ENCODE data around the gene PAMR1.
"Not testable (repeated sequence)": the region's sequence is repeated elsewhere in the genome, so short reads cannot be mapped to it uniquely, and the experiment has no call there.

The PAMR1 gene

DNA sequence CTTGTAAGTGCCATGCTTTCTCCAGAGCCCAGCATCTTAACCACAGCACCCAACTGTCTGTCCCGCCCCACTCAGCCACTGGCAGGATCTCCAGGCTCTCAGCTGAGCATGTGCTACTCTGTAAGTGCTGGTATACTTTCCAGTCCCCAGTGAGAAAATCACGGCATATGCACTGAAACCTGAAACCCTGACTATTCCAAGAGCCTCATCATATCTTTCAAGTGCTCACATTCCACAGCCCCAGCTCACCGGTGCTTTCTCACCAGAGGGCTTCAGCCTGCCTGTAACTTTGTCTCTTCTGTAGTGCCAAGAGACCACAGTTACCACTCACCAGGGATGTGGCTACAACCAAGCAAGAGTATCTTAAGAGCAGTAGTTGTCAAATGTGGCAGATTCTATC is 24.4 kb upstream of the PAMR1 start:
- Histone ChIP-seq H3K9me3 (ENCODE audit: severe bottlenecking) (no peaks in the 10 kb centered on the region), H3K27ac (no peak overlapping the region), H3K4me3 (ENCODE audit: low read depth, low read length) (no peak overlapping the region), H3K27me3 (ENCODE audit: insufficient read depth, low read depth, severe bottlenecking) (no peaks in the 10 kb centered on the region), H3K36me3 (no peaks in the 10 kb centered on the region)
- TF ChIP-seq, protein P1, sequence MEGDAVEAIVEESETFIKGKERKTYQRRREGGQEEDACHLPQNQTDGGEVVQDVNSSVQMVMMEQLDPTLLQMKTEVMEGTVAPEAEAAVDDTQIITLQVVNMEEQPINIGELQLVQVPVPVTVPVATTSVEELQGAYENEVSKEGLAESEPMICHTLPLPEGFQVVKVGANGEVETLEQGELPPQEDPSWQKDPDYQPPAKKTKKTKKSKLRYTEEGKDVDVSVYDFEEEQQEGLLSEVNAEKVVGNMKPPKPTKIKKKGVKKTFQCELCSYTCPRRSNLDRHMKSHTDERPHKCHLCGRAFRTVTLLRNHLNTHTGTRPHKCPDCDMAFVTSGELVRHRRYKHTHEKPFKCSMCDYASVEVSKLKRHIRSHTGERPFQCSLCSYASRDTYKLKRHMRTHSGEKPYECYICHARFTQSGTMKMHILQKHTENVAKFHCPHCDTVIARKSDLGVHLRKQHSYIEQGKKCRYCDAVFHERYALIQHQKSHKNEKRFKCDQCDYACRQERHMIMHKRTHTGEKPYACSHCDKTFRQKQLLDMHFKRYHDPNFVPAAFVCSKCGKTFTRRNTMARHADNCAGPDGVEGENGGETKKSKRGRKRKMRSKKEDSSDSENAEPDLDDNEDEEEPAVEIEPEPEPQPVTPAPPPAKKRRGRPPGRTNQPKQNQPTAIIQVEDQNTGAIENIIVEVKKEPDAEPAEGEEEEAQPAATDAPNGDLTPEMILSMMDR (IDR thresholded peaks at IDR 0.05; ENCODE audit: low read depth, low read length): no peak
- DNase-seq: no peak

DNA sequence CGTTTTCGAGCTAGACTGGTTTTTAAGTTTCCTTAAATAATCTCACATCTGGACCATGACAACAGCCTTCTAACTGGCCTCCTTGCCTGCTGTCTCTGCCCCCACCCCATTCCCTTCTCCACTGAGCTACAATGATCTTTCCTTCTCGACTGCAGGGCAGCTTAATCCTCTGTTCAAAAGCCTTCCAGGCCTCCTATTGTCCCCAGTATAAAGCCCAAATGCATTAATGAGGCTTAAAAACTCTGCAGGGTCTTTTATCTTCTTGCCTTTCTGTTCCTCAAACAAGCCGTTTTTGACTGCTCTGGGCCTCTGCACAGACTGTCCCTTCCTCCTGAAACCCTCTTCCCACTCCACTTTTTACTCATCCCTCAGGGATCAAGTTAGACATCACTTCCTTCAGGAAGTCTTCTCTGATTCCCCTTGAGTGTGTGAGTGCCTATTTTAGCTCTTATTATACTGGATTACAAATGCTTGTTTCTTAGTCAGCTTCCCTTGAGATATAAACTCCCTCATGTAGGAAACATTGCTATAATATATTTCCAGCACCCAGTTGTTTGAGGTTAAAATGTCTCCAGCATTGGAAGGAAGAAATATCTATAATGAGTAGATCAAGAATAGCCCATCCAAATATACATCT is 23.6 kb upstream of the PAMR1 start:
- DNase-seq: peak; percentile 16
- Histone ChIP-seq H3K27me3 (ENCODE audit: insufficient read depth, low read depth, severe bottlenecking) (no peaks in the 10 kb centered on the region), H3K4me3 (ENCODE audit: low read depth, low read length) (no peak overlapping the region), H3K27ac (no peak overlapping the region), H3K36me3 (no peaks in the 10 kb centered on the region), H3K9me3 (ENCODE audit: severe bottlenecking) (no peaks in the 10 kb centered on the region)
- TF ChIP-seq, protein P1 (IDR thresholded peaks at IDR 0.05; ENCODE audit: low read depth, low read length): no peak

DNA sequence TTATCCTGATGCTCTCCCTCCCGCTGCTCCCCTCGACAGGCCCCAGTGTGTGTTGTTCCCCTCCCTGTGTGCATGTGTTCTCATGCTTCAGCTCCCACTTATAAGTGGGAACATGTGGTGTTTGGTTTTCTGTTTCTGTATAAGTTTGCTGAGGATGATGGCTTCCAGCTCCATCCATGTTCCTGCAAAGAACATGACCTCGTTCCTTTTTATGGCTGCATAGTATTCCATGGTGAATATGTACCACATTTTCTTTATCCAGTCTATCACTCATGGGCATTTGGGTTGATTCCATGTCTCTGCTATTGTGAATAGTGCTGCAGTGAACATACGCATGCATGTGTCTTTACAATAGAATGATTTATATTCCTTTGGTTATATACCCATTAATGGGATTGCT is 22.6 kb upstream of the PAMR1 start:
- not testable (repeated sequence) for H3K27ac ChIP-seq; H3K36me3 ChIP-seq; H3K4me3 ChIP-seq (ENCODE audit: low read depth, low read length); H3K9me3 ChIP-seq (ENCODE audit: severe bottlenecking); DNase-seq; H3K27me3 ChIP-seq (ENCODE audit: insufficient read depth, low read depth, severe bottlenecking)

DNA sequence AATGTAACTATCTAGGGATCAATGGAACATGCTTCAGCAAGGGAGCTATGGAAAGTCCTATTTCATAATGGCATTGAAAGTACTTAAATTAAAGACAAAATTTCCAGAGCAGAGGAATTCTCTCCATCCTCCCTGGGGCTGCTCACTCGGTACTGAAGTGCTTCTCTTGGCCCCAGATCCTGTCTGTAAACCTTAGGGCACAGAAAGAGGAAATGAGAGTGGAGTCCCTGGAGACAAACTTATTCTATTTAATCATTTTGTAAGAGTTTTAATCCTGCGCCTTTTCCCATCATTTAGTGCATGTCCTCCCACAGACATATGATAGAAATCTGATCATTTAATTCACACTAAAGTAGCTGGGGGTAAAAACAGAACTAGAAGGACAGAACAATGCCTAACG is 20.9 kb upstream of the PAMR1 start:
- TF ChIP-seq, protein P1 (IDR thresholded peaks at IDR 0.05; ENCODE audit: low read depth, low read length): no peak
- H3K27ac ChIP-seq: no peak overlapping the region
- no peak for DNase-seq
- no peaks in the 10 kb centered on the region for H3K36me3 ChIP-seq
- H3K27me3 ChIP-seq (ENCODE audit: insufficient read depth, low read depth, severe bottlenecking): no peaks in the 10 kb centered on the region
- no peak overlapping the region for H3K4me3 ChIP-seq (ENCODE audit: low read depth, low read length)
- no peaks in the 10 kb centered on the region for H3K9me3 ChIP-seq (ENCODE audit: severe bottlenecking)

DNA sequence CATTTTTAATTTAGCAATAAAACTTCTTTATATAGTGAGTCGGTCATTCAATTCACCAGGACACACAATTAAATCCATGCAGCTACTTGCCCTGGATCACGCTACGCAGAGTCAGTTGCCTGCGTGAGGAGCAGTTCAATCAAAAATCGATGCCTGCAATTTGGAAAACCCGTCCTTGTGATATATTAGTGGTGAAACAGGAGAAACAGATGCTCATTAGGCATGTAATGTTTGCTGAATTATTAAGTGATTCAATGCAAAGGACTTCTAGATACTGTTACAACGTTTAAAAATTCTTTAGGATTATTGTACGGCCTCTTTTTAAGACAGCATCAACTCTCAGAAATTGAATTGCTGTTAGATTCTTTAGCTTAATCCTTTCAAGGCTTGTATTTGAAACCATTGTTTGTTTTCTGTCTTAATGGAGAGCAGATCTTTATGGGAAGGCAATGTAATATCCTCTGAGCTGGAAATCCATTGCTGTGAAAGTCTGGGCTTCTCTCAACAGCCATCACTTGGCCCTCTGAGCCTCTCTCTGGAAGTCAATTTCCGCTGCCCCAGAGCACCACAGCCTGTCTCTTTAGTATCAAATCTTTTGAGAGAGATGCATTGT is 20.1 kb upstream of the PAMR1 start:
- no peak for DNase-seq
- Histone ChIP-seq H3K9me3 (ENCODE audit: severe bottlenecking) (no peaks in the 10 kb centered on the region), H3K36me3 (no peaks in the 10 kb centered on the region), H3K27ac (no peak overlapping the region), H3K4me3 (ENCODE audit: low read depth, low read length) (no peak overlapping the region), H3K27me3 (ENCODE audit: insufficient read depth, low read depth, severe bottlenecking) (no peaks in the 10 kb centered on the region)
- TF ChIP-seq, protein P1 (IDR thresholded peaks at IDR 0.05; ENCODE audit: low read depth, low read length): no peak

DNA sequence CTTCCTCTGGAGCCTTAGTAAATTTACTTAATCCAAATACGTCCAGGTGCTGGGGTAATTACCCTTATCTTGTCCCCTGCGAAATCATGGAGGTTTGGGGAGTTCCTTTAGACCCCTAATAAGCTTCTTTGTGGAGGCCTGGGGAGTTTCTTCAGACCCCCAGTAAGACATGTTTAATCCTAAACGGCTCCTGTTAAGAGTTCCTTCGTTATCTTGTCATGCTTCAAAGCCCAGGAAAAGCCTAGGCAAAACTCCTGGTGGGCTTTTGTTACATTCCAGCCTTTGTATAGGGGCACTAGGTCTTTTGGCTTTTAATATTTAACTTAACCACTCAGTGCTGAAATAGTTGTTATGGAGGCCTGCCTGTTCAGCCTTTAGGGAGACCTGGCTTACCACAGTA is 18.1 kb upstream of the PAMR1 start:
- Histone ChIP-seq H3K27me3 (ENCODE audit: insufficient read depth, low read depth, severe bottlenecking) (no peaks in the 10 kb centered on the region), H3K36me3 (no peaks in the 10 kb centered on the region; the same call in 1 of the 2 replicates), H3K9me3 (ENCODE audit: severe bottlenecking) (no peaks in the 10 kb centered on the region), H3K4me3 (ENCODE audit: low read depth, low read length) (no peak overlapping the region), H3K27ac (no peak overlapping the region; the same call in 1 of the 2 replicates)
- DNase-seq: no peak
- TF ChIP-seq, protein P1 (IDR thresholded peaks at IDR 0.05; ENCODE audit: low read depth, low read length): no peak
